HG02970 (cell line): ENCODE data around the gene SRR.

Experiments
- ATAC-seq: cut with Tn5 transposase; IDR thresholded peaks from one replicate; pipeline ENCODE4 v1.9.1; 2021; ENCODE audit warnings: mild to moderate bottlenecking, moderate library complexity, moderate number of reproducible peaks; ENCODE audit not compliant: unreplicated experiment, low FRiP score

The SRR gene

DNA sequence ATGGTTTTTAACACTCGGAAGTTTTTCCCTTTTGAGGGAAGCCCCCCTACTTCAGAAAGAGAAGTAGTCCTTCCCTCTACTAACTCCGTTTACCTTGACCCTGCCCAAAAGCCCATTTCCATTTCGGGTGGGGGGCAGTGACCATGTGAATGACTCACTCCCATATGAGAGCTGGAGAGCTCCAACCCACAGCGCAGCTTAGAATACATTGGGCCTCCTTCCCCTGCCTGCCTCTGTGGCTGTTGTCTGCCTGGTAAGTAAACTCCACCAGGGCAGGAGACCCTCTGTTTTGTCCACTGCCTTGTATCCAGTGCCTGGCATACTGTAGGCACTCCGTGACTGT, 34.5 kb downstream of the SRR start:
- ATAC-seq, result no peak

DNA sequence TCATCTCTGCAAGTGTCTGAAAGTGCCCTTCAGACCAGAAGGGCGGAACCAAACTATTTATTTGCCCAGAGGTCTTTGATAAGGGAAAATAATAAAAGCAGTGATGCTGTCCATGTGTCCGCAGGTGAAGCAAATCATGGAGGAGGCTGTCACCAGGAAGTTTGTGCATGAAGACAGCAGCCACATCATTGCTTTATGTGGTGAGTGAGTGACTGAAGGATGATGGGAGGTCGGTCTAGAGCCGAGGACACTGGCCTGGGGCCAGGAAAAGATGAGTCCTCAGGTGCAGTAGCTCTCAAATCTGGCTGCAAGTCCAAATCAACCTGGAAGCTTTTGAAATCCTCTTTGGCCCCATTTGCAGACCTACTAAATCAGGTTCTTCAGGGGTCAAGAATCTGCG, 39.7 kb downstream of the SRR start:
- no peak for ATAC-seq

DNA sequence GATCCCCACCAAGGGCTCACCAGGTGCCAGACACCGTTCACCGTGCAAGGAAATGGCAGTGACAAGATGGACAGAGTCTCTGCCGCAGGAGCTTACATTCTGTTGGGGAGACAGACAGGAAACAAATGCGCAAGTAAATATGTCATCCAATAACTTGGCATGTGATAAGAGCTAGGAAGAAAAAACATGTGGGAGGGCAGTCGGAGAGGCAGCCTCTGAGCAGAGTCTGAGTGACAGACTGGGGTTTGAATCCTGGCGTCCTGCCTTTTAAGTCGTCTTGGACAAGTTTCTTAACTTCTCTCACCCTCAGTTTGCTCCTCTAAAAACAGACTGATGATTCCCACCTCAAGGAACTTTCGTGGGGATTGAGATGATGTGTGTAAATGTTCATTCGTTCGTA, 40.8 kb downstream of the SRR start:
- ATAC-seq, result no peak

DNA sequence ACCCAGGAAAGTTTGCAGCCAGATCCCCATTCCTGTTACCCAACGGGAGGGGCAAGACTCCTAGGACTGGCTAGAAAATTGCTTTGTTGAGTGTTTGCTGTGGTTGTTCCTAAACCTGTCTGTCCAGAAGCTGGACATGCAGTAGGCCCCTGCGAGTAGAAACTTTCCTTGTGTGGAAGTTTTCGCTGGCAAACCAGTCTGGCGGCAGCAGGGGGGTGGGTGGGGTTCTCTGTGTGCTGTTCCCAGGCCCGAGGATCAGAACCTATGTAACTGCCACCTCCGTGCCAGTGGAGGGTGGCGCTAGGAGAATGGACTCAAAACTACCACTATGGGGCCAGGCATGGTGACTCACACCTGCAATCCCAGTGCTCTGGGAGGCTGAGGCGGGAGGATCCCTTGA, 42.7 kb downstream of the SRR start:
- ATAC-seq, result no peak

DNA sequence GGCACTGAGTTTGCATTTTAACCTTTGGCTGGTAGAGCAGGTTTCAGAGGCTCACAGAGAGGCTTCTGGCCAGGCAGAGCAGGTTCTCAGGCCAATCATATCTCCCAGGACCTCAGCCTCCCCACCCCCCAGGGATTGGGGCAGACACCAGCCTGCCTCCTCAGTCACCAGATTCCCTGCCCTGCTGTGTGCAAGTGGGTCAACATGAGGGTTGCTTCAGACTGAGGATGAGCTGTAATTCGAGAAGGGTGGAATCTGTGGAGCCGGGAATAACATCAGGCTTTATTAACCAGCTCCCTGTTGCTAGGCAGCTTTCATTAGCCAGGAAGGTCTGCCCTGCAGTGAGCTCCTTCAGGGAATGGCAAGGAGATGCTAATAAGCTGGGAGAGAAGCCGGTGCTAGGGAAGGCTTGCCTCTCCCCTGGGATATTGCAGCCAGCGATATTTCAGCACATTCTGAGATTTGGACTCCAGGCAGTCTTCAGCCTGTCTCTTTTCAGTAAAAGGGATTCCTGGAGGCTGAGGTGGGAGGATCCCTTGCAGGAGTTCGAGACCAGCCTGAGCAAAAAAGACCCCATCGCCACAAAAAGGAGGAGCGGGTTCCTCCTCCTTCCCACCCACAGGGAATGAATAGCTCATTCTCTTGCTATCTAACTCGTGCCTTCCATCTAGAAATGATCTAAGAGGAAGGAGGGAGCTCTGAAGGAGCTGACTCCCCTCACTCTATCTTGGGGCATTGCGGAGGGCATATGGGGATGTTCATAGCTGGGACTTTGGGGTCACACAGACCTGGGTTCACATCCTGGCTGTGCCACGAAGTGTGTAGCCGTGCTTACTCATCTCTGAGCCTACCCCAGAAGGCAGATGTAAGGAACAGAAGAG, 44.3 kb downstream of the SRR start:
- ATAC-seq, result no peak

DNA sequence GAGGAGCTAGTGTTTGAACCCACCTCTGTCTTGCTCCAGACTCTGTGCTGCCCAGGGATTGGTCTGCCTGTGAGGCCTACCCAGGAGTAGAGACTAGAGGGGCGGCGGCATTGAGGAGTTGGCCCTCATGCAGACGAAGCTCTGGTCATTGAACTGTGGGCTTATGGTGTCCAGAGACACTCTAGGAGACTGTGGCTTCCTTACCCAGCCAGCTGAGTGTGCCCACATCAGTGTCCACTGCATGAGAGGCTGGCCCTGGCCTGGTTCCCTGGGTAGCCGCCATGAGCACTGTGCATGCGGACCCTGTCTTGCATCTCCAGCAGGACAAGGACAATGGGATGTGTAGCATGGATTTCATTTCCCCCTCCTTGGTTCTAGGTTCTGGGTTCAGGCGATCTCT, 47.5 kb downstream of the SRR start:
- ATAC-seq, result no peak

DNA sequence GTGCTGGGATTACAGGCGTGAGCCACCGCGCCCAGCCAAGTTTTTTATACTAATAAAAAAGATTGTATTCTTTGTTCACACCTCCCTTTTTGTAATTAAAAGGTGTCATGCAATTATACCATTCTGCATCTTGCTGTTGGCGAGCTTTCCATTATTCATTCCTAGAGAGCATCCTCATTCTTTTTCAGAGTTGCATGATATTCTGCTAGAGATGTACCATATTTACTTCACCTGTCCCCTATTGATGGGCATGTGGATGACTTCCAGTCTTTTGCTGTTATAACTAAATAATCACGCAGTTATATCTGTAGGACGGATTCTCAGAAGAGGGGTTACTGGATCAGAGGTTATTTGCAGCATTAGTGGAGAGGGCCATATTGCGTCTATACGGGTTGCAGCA, 50.6 kb downstream of the SRR start:
- no peak for ATAC-seq

DNA sequence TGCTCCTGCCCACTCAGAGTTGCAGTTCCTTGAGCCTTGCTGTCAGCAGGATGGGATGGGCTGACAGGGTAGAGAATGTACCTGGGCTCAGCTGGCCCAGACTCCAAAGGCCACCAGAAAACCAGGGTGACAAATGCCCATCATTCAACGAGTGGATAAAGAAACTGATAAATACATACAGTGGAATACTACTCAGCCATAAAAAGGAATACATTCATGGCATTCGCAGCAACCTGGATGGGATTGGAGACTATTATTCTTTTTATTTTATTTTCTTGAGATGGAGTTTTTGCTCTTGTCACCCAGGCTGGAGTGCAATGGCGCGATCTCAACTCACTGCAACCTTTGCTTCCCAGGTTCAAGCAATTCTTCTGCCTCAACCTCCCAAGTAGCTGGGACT, 53.5 kb downstream of the SRR start:
- ATAC-seq, result no peak

DNA sequence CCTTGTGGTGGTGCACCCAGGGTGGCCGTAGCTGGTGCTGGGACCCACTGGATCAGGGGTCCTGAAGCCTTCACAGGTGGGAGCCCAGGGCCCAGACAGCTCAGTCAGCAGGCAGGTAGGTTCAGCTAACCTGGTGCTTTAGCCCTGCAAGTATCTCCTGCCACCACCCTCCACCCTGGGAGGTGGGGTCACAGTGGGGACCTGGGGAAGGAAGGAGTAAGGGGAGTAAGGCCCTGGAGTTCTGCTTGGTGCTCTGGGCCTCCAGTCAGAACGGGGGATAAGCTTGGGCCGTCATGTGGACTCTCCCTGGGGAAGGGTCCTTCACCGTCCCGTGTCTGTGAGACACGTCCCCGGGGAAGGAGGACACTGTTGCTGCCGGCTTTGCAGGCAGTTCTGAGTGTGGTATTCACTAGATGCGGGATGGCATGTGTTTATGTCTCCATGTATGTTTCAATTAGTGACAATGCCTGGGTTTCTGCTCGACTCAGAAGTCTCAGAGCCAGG, 54.2 kb downstream of the SRR start:
- ATAC-seq, result no peak

DNA sequence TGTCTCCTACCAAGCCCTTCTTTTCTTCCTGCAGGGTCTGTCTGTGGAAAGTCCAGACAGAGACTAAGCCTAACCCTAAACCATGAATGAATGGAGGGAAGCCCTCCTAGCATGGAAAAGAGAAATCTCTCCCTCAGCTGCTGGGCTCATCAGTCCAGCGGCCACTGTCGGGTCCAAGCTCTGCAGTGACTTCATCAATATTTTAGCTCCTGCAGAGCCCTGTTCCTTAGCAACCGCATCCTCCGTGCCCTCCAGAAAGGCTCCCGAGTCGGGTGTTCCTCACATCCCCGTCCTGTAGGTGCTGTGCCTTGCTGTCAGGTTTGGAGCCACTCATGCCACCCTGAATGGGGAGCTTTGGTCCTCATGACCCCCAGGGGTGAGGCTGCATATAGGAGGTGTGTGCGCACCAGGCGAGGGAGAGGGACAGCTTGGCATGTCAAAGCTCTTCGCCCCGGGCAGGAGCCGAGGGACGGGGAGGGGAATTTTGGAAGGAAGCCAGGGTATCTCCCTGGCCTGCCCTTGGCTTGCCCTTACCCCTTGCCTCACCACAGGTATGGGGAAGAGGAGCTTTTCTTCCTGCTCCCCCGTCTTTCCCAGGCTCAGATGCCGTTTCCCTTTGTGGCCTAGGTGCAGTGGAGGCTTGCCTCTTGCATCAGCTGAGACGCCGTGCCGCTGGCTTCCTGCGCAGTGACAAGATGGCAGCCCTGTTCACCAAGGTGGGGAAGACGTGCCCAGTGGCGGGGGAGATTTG, 57.4 kb downstream of the SRR start:
- no peak for ATAC-seq

DNA sequence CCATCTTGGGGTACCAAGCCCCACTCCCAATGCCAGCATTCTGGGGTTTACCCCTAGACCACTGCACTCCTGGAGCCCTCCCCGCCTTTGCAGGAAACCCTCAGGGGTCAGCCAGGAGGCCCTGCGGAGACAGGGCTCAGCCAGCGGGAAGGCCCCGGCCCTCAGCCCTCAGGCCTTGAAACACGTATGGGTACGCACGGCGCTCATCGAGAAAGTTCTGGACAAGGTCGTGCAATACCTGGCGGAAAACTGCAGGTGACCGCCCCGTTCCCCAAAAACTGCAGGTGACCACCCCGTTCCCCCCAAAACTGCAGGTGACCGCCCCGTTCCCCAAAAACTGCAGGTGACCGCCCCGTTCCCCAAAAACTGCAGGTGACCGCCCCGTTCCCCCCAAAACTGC, 58.3 kb downstream of the SRR start:
- ATAC-seq, result no peak

DNA sequence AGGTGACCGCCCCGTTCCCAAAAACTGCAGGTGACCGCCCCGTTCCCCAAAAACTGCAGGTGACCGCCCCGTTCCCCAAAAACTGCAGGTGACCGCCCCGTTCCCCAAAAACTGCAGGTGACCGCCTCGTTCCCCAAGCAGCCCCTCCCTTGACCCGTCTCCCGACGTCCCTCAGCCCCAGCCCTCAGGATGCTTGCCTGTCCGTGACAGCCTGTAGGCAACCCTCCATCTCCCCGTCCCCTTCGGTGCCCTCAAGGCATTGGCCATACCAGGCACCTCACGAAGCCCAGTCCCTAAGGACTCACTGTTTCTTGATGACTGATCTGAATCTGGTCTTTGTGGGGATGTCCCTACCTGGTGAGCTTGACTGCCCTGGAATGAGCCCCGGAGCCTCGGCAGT, 58.7 kb downstream of the SRR start:
- ATAC-seq, result no peak

DNA sequence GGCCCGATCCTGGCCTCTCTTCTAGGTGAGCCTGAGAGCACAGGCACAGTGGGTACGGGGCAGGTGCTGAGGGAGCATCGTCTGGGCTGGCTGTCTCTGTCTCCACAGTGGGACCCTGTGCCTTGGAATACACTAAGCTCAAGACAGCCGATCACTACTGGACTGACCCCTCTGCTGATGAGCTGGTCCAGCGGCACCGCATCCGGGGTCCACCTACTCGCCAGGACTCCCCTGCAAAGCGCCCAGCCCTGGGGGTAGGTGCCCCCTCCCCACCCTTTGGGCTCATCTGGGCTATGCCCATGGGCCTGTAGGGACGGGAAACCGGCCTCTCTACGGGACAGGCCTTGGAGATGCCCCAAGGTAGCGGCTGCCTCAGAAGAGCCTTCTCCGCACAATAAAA, 59.1 kb downstream of the SRR start:
- ATAC-seq, result no peak

DNA sequence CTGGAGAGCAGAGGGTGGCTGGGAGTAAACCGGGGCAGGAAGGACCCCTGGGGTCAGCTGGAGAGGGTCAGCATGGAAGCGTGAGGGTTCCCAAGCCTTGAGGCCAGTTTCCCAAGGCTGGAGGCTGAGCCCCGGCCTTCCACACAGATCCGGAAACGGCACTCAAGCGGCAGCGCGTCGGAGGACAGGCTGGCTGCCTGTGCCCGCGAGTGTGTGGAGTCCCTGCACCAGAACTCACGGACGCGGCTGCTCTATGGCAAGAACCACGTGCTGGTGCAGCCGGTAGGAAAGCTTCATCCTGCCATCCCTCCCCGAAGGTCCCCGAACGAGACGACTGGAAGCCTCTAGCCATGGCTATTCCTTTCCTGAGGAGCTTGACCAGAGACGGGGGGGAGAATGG, 59.6 kb downstream of the SRR start:
- no peak for ATAC-seq

DNA sequence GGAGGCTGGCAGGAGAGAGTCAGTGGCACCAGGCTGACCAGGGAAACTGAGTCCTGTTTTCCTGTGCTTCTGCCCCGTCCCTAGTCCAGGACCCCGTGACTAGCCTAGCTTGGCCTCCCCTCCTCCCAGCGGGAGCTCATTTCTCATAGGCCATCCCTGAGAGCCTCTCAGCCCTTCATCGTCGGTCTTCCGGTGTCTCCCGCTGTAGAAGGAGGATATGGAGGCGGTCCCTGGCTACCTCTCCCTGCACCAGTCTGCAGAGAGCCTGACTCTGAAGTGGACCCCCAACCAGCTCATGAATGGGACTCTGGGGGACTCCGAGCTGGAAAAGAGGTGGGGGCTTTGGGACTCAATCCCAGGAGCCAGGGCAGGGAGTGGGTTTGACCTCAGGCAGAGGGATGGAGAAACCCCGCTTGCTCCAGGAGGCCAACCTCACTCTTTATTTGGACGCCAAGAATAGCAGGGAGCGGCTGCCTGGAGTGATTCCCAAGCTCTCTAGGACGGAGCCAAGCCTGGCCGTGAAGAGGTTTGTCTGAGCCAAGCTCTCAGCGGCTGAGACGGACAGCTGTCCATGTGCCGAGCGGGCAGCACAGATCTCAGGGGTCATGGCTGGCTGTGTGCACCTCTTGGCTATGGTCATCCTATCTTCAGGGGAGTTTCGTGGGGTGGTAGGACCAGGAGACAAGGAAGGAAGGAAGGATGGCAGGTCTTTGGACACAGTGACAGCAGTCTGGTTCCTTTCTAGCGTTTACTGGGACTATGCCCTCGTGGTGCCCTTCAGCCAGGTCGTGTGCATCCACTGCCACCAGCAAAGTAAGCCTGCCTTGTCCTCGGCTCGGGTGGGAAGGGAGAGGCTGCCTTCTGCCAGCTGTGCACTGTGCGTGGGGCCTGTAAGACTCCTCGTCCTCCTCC, 60.4 kb downstream of the SRR start:
- ATAC-seq, result no peak

DNA sequence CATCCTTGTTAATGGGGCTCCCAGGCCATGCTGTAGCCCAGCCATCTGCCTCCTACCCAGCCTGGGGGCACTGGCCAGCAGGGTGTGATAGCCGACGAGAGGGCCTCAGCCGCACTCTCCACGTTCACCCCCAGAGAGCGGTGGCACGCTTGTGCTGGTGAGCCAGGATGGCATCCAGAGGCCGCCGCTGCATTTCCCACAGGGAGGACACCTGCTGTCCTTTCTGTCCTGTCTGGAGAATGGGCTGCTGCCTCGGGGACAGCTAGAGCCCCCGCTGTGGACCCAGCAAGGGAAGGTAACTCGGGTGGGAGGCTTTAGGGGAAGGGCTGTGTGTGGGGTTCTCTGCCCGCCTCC, 61.0 kb downstream of the SRR start:
- ATAC-seq, result no peak

DNA sequence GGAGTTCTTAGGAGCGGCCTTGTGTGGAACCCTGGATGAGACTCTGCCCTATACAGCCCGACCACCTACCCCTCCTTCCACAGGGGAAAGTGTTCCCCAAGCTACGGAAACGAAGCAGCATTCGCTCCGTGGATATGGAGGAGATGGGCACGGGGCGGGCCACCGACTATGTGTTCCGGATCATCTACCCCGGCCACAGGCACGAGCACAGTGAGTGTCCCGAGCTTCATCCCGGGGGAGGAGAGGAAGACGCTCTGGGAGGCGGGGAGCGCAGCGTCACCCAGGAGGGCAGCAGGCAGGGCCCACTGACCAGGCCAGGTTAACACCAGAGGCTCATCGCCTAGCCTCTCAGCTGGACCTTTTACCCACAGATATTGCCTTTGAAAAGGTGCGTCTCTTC, 61.4 kb downstream of the SRR start:
- ATAC-seq, result no peak

DNA sequence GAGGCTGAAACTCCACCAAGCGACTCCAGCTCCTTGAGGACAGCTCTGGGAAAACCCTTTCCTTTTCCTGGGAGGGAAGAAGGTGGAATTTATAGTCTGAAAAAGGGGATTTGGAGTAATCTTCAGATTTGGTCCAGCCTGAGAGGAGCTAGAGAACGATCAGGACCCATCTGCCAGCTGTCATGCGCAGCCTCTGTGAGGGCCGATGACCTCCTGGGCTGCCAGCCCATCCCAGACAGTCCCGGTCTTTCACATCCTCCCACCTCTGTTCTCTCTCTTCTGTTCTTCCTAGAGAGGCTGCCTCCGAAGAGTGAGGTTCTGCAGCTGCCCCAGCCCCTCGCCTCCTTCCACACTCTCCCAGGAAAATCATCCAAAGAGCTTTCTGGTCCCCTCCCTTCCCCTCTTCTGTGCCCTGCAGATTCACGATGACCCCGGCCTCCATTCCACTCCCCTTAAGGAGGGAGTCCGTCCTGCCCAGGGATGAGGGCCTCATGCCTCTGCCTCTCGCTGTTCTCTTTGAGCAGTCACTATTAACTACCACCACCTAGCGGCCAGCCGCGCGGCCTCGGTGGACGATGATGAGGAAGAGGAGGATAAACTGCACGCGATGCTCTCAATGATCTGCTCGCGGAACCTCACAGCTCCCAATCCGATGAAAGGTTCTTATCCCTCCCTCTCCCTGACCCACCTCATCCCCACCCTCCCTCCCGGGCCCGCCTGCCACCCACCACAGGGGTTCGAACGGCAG, 63.2 kb downstream of the SRR start:
- no peak for ATAC-seq

DNA sequence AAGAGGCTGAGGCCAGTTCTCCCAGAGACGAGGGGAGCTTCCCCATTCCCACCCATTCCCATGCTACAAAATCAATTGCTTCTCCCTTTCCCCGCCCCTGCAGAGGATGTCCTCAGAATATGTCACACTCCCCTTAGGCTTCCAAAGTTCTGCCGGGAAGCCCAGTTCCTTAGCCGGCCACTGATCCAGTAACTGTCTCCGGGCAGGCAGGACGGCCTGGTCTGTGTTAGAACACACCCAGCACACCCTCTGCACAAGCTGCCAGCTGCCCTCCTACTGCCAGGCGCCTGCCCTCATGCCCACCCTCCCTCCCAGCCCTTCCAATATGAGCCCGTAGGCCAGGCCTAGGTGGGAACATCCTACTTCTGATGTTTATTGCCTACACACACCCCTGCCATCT, 64.6 kb downstream of the SRR start:
- no peak for ATAC-seq

DNA sequence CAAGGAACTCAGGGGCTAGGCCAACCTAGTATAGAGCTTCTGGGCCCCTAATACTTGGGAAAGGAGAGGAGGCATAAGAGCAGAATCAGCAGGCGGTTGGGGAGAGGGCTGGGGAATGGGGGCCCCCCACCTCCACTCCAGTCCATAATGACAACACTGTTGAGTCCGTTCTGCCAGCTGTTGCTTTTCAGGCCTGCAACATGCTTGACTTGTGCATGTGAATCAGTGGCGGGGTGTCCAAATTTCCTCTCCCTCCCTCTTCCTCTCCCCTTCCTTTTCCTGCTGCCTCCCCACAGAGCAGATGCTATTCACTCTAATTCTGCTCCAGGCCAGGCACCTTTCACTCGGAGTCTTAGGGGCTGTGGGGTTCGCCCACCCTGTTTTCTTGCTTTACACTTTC, 65.3 kb downstream of the SRR start:
- no peak for ATAC-seq
